Ureter (tissue), 1 donor: ENCODE data around the gene KRT82. TPM values are rescaled to one million over a fixed set of nuclear protein-coding genes. Genes with fewer than 3 reads are reported as not detected.
"Not testable (repeated sequence)": the region's sequence is repeated elsewhere in the genome, so short reads cannot be mapped to it uniquely, and the experiment has no call there.

ENCODE experiments used
- DNase-seq: peaks from one replicate; pipeline ENCODE4 v3.0.0-alpha.2; 2020; ENCODE audit warnings: low spot score
- total RNA-seq: library from RNA; stranded (reverse); gene quantifications from one replicate; pipeline ENCODE4 v1.2.4, GENCODE V29; 2023
- donor health status: DM: yes; HTN: yes; CAD: no.

KRT82 gene
- total RNA-seq, 1 donor from 2014 or later = not detected

GRCh38 chr12:52360663-52361271 is 45.4 kb downstream of the KRT82 start:
- peak; percentile 58 for DNase-seq

- DNase-seq = no peak
Observed at GRCh38 chr12:52360106-52360662, 46.0 kb downstream of the KRT82 start.

GRCh38 chr12:52359621-52360061 is 46.5 kb downstream of the KRT82 start:
- no peak for DNase-seq

- no peak for DNase-seq
Observed at GRCh38 chr12:52358575-52359350, 47.4 kb downstream of the KRT82 start.

- DNase-seq = no peak
Observed at GRCh38 chr12:52356762-52357580, 49.2 kb downstream of the KRT82 start.

- DNase-seq = no peak
Observed at GRCh38 chr12:52356031-52356761, 49.9 kb downstream of the KRT82 start.

- no peak for DNase-seq
Observed at GRCh38 chr12:52355176-52355575, 51.0 kb downstream of the KRT82 start.

GRCh38 chr12:52354200-52354599 is 51.9 kb downstream of the KRT82 start:
- DNase-seq = no peak

- DNase-seq = no peak
Observed at GRCh38 chr12:52353766-52354165, 52.4 kb downstream of the KRT82 start.

GRCh38 chr12:52352951-52353350 is 53.2 kb downstream of the KRT82 start:
- DNase-seq = no peak

- no peak for DNase-seq
Observed at GRCh38 chr12:52351196-52352059, 54.7 kb downstream of the KRT82 start.

- DNase-seq = no peak
Observed at GRCh38 chr12:52350786-52351185, 55.3 kb downstream of the KRT82 start.

GRCh38 chr12:52350021-52350620 is 56.0 kb downstream of the KRT82 start:
- no peak for DNase-seq

GRCh38 chr12:52349196-52349595 is 56.9 kb downstream of the KRT82 start:
- no peak for DNase-seq

GRCh38 chr12:52347551-52348510 is 58.3 kb downstream of the KRT82 start:
- no peak for DNase-seq

GRCh38 chr12:52347016-52347415 is 59.1 kb downstream of the KRT82 start:
- no peak for DNase-seq

- DNase-seq = no peak
Observed at GRCh38 chr12:52346593-52346992, 59.5 kb downstream of the KRT82 start.

- not testable (repeated sequence) for DNase-seq
Observed at GRCh38 chr12:52345041-52345440, 61.1 kb downstream of the KRT82 start.

GRCh38 chr12:52344111-52344510 is 62.0 kb downstream of the KRT82 start:
- DNase-seq = no peak
